KMS-11 (cell line): ENCODE measurements around the gene TAS2R60.

ENCODE experiments used
- H2AFZ ChIP-seq: fragments of 200-600 bp; sonication (generic); 2 replicates; pipeline ENCODE4 v1.6.1; 2016; ENCODE audit warnings: antibody characterized with exemption, mixed run types, low read depth
- H3K27ac ChIP-seq: fragments of 200-600 bp; sonication (generic); 2 replicates; pipeline ENCODE4 v1.6.1; 2016; ENCODE audit warnings: mild to moderate bottlenecking, mixed run types
- H3K27me3 ChIP-seq: fragments of 200-600 bp; sonication (generic); 2 replicates; pipeline ENCODE4 v1.6.1; 2017; ENCODE audit warnings: mild to moderate bottlenecking, low read depth, mixed run types, moderate library complexity; ENCODE audit not compliant: insufficient read depth
- H3K36me3 ChIP-seq: fragments of 200-600 bp; sonication (generic); 2 replicates; pipeline ENCODE4 v1.6.1; 2017; ENCODE audit warnings: mild to moderate bottlenecking, mixed run types; ENCODE audit not compliant: insufficient read depth
- H3K4me1 ChIP-seq: fragments of 200-600 bp; sonication (generic); 2 replicates; pipeline ENCODE4 v1.6.1; 2016; ENCODE audit warnings: mild to moderate bottlenecking, low read depth, mixed run types; ENCODE audit not compliant: poor library complexity, severe bottlenecking
- H3K4me2 ChIP-seq: fragments of 200-600 bp; sonication (generic); 2 replicates; pipeline ENCODE4 v1.7.0; 2016; ENCODE audit warnings: mild to moderate bottlenecking, mixed run types
- H3K4me3 ChIP-seq: fragments of 200-600 bp; sonication (generic); IDR thresholded peaks from 2 replicates; pipeline ENCODE4 v1.6.1; 2017; ENCODE audit warnings: low read depth, low read length, mixed read lengths; ENCODE audit not compliant: insufficient read depth
- H3K79me2 ChIP-seq: fragments of 200-600 bp; sonication (generic); 2 replicates; pipeline ENCODE4 v1.6.1; 2016; ENCODE audit warnings: low read depth, mixed run types; ENCODE audit not compliant: insufficient read depth
- H3K9ac ChIP-seq: fragments of 200-600 bp; sonication (generic); 2 replicates; pipeline ENCODE4 v1.6.1; 2016; ENCODE audit warnings: mild to moderate bottlenecking, mixed run types
- H4K20me1 ChIP-seq: fragments of 200-600 bp; sonication (generic); 2 replicates; pipeline ENCODE4 v1.6.1; 2016; ENCODE audit warnings: mild to moderate bottlenecking, mixed run types; ENCODE audit not compliant: insufficient read depth
- TF ChIP-seq, protein P1 (sequence below): fragments of 200-600 bp; sonication (generic); conservative IDR thresholded peaks from 2 replicates; pipeline ENCODE4 v1.6.1; 2017; ENCODE audit warnings: low read depth, mild to moderate bottlenecking, antibody characterized with exemption, low read length, moderate library complexity, mixed read lengths

Gene TAS2R60

DNA sequence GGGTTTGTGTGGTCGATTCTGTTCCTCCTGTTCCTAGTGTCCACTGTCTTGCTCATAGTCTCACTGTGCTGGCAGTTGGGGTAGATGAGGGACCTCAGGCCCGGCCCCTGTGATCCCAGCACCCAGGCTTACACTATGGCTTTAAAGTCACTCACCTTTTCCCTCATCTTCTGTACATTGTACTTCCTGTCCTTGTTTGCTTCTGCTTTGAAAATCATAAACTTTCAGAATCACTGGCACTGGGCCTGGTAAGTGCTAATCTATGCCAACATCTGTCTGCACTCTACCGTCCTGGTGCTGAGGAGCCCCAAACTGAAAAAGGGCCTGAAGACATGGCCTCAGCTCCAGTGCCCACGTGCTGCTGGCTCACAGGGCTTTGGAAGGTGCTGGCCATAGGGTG lies 5.7 kb upstream of the TAS2R60 start:
- H3K79me2 ChIP-seq = no peaks in the 10 kb centered on the region
- no peak overlapping the region for H3K27ac ChIP-seq
- TF ChIP-seq, protein P1, sequence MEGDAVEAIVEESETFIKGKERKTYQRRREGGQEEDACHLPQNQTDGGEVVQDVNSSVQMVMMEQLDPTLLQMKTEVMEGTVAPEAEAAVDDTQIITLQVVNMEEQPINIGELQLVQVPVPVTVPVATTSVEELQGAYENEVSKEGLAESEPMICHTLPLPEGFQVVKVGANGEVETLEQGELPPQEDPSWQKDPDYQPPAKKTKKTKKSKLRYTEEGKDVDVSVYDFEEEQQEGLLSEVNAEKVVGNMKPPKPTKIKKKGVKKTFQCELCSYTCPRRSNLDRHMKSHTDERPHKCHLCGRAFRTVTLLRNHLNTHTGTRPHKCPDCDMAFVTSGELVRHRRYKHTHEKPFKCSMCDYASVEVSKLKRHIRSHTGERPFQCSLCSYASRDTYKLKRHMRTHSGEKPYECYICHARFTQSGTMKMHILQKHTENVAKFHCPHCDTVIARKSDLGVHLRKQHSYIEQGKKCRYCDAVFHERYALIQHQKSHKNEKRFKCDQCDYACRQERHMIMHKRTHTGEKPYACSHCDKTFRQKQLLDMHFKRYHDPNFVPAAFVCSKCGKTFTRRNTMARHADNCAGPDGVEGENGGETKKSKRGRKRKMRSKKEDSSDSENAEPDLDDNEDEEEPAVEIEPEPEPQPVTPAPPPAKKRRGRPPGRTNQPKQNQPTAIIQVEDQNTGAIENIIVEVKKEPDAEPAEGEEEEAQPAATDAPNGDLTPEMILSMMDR = no peak
- no peak overlapping the region for H3K4me2 ChIP-seq
- H2AFZ ChIP-seq = no peak overlapping the region
- no peaks in the 10 kb centered on the region for H3K4me1 ChIP-seq
- H3K27me3 ChIP-seq = no peaks in the 10 kb centered on the region
- no peaks in the 10 kb centered on the region for H3K36me3 ChIP-seq
- no peak overlapping the region for H3K4me3 ChIP-seq
- no peak overlapping the region for H3K9ac ChIP-seq
- no peaks in the 10 kb centered on the region for H4K20me1 ChIP-seq

GRCh38 chr7:143439866-143440265 lies 3.4 kb upstream of the TAS2R60 start:
- Histone ChIP-seq H3K79me2 (no peaks in the 10 kb centered on the region), H3K27ac (no peak overlapping the region), H3K4me3 (no peak overlapping the region), H3K36me3 (no peaks in the 10 kb centered on the region), H3K9ac (no peak overlapping the region), H3K4me2 (no peak overlapping the region), H3K4me1 (no peaks in the 10 kb centered on the region), H4K20me1 (no peaks in the 10 kb centered on the region), H2AFZ (no peak overlapping the region), H3K27me3 (no peaks in the 10 kb centered on the region)
- TF ChIP-seq, protein P1 = no peak

DNA sequence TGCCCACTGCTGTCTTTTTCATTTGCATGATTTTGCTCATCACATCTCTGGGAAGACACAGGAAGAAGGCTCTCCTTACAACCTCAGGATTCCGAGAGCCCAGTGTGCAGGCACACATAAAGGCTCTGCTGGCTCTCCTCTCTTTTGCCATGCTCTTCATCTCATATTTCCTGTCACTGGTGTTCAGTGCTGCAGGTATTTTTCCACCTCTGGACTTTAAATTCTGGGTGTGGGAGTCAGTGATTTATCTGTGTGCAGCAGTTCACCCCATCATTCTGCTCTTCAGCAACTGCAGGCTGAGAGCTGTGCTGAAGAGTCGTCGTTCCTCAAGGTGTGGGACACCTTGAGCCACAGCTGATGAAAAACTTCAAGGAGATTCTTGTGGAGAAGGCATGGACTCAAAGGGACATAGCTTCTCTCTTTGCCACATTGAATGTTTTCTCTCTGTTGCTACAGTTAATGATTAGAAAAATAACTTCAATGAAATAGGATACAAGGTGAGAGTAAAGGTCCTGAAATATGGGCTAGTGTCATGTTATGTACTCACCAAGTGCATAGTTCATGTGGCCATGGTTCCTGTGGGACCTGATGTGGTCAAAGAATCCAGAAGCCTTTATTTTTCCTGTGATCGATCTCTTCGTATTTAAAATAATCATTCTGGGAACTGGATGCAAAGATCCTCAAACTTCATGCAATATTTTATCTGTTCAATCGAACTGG lies 970 bp downstream of the TAS2R60 start:
- TF ChIP-seq, protein P1 = no peak
- no peak overlapping the region for H3K4me2 ChIP-seq
- no peak overlapping the region for H3K27ac ChIP-seq

GRCh38 chr7:143444785-143445184 lies 1.5 kb downstream of the TAS2R60 start:
- no peaks in the 10 kb centered on the region for H3K79me2 ChIP-seq
- H3K4me1 ChIP-seq = no peaks in the 10 kb centered on the region
- no peak overlapping the region for H2AFZ ChIP-seq
- TF ChIP-seq, protein P1 = no peak
- no peak overlapping the region for H3K4me2 ChIP-seq
- no peak overlapping the region for H3K4me3 ChIP-seq
- no peaks in the 10 kb centered on the region for H3K36me3 ChIP-seq
- H3K9ac ChIP-seq = no peak overlapping the region
- no peak overlapping the region for H3K27ac ChIP-seq
- H3K27me3 ChIP-seq = no peaks in the 10 kb centered on the region
- H4K20me1 ChIP-seq = no peaks in the 10 kb centered on the region

More for the DNA sequence above, 970 bp downstream of the TAS2R60 start:
- H3K36me3 ChIP-seq = no peaks in the 10 kb centered on the region
- no peak overlapping the region for H2AFZ ChIP-seq
- no peaks in the 10 kb centered on the region for H3K27me3 ChIP-seq
- no peaks in the 10 kb centered on the region for H3K79me2 ChIP-seq
- H4K20me1 ChIP-seq = no peaks in the 10 kb centered on the region
- no peak overlapping the region for H3K4me3 ChIP-seq
- no peak overlapping the region for H3K9ac ChIP-seq
- no peaks in the 10 kb centered on the region for H3K4me1 ChIP-seq
